ENCODE data around the gene ETV2.

The ETV2 gene

DNA sequence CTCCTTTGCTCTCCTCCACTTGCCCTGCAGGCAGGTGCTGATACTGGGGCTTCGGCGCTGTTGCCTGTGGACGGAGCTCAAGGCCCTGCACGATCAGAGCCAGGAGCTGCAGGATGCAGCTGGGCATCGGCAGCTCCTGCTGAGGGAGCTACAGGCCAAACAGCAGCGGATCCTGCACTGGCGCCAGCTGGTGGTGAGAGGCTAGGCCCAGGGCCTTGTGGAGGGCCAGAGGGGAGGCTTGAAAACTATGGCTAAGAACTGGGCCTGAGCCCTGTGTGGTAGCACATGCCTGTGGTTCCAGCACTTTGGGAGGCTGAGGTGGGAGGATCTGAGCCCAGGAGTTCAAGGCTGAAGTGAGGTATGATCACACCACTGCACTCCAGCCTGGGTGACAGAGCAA is 22.7 kb upstream of the ETV2 start:
- peaks cover 3% of the 10 kb centered on the region for H3K4me1 ChIP-seq (ENCODE audit: insufficient read depth, low read length)
- H3K27ac ChIP-seq (ENCODE audit: low read length): no peak overlapping the region
- peaks cover 52% of the 10 kb centered on the region for H3K36me3 ChIP-seq (ENCODE audit: insufficient read depth, low read length)
- H3K4me2 ChIP-seq (ENCODE audit: insufficient read depth, low read length): no peak overlapping the region
- no peak overlapping the region for H3K9ac ChIP-seq (ENCODE audit: low read depth, low read length)
- H3K4me3 ChIP-seq (ENCODE audit: low read depth in 1 of 2, low read length in 2 of 2): no peak overlapping the region
- no peaks in the 10 kb centered on the region for H3K27me3 ChIP-seq (ENCODE audit: insufficient read depth, low read length, poor library complexity)
- no peak overlapping the region for H2AFZ ChIP-seq (ENCODE audit: low read depth, low read length)
- H4K20me1 ChIP-seq (ENCODE audit: insufficient read depth, low read length): no peaks in the 10 kb centered on the region
- no peak for ATAC-seq (ENCODE audit: insufficient read depth, low read depth)
- TF ChIP-seq, protein P1, sequence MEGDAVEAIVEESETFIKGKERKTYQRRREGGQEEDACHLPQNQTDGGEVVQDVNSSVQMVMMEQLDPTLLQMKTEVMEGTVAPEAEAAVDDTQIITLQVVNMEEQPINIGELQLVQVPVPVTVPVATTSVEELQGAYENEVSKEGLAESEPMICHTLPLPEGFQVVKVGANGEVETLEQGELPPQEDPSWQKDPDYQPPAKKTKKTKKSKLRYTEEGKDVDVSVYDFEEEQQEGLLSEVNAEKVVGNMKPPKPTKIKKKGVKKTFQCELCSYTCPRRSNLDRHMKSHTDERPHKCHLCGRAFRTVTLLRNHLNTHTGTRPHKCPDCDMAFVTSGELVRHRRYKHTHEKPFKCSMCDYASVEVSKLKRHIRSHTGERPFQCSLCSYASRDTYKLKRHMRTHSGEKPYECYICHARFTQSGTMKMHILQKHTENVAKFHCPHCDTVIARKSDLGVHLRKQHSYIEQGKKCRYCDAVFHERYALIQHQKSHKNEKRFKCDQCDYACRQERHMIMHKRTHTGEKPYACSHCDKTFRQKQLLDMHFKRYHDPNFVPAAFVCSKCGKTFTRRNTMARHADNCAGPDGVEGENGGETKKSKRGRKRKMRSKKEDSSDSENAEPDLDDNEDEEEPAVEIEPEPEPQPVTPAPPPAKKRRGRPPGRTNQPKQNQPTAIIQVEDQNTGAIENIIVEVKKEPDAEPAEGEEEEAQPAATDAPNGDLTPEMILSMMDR (IDR thresholded peaks at IDR 0.05; ENCODE audit: borderline replicate concordance, extremely low read depth, low read length, poor library complexity, severe bottlenecking): no peak
- TF ChIP-seq EZH2 (IDR thresholded peaks at IDR 0.05; ENCODE audit: borderline replicate concordance, low read depth, low read length, severe bottlenecking): no peak
- H3K9me3 ChIP-seq (ENCODE audit: insufficient read depth, low read length, severe bottlenecking): no peaks in the 10 kb centered on the region
- no peak for DNase-seq
- H3K79me2 ChIP-seq (ENCODE audit: insufficient read depth, low read length): peaks cover 2% of the 10 kb centered on the region

DNA sequence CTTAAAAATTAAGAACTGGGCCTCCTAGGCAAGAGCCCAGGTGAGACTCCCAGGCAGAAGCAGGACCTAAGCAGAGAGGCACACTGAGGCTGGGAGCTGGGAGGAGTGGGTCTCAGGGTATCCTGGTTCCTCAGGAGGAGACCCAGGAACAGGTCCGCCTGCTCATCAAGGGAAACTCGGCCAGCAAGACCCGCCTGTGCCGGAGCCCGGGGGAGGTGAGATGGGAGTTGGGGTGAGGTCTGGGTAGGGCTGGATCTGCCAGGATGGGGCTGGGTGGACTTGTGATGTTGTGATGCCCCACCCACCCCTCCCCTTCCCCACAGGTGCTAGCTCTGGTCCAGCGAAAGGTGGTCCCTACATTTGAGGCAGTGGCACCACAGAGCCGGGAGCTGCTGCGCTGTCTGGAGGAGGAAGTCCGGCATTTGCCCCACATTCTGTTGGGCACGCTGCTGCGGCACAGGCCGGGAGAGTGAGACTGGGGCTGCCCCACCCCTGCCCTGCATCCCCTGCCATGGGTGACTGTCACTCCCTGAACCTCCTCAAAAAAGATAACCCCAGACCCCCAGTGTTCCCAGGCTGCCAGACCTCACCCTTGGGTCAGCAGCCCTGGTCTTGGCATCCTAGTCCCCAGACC is 22.1 kb upstream of the ETV2 start:
- no peak overlapping the region for H2AFZ ChIP-seq (ENCODE audit: low read depth, low read length)
- no peaks in the 10 kb centered on the region for H4K20me1 ChIP-seq (ENCODE audit: insufficient read depth, low read length)
- TF ChIP-seq, protein P1 (IDR thresholded peaks at IDR 0.05; ENCODE audit: borderline replicate concordance, extremely low read depth, low read length, poor library complexity, severe bottlenecking): no peak
- no peak for TF ChIP-seq EZH2 (IDR thresholded peaks at IDR 0.05; ENCODE audit: borderline replicate concordance, low read depth, low read length, severe bottlenecking)
- H3K36me3 ChIP-seq (ENCODE audit: insufficient read depth, low read length): peaks cover 49% of the 10 kb centered on the region
- ATAC-seq (ENCODE audit: insufficient read depth, low read depth): no peak
- no peak overlapping the region for H3K4me2 ChIP-seq (ENCODE audit: insufficient read depth, low read length)
- no peak for DNase-seq
- H3K4me3 ChIP-seq (ENCODE audit: low read depth in 1 of 2, low read length in 2 of 2): no peak overlapping the region
- H3K27ac ChIP-seq (ENCODE audit: low read length): no peak overlapping the region
- H3K79me2 ChIP-seq (ENCODE audit: insufficient read depth, low read length): no peaks in the 10 kb centered on the region
- H3K4me1 ChIP-seq (ENCODE audit: insufficient read depth, low read length): no peaks in the 10 kb centered on the region
- no peaks in the 10 kb centered on the region for H3K27me3 ChIP-seq (ENCODE audit: insufficient read depth, low read length, poor library complexity)
- no peak overlapping the region for H3K9ac ChIP-seq (ENCODE audit: low read depth, low read length)
- no peaks in the 10 kb centered on the region for H3K9me3 ChIP-seq (ENCODE audit: insufficient read depth, low read length, severe bottlenecking)

- H3K27me3 ChIP-seq (ENCODE audit: insufficient read depth, low read length, poor library complexity): no peaks in the 10 kb centered on the region
- H4K20me1 ChIP-seq (ENCODE audit: insufficient read depth, low read length): no peaks in the 10 kb centered on the region
- H3K27ac ChIP-seq (ENCODE audit: low read length): no peak overlapping the region
- no peak overlapping the region for H3K4me3 ChIP-seq (ENCODE audit: low read depth in 1 of 2, low read length in 2 of 2)
- H3K79me2 ChIP-seq (ENCODE audit: insufficient read depth, low read length): no peaks in the 10 kb centered on the region
- H2AFZ ChIP-seq (ENCODE audit: low read depth, low read length): no peak overlapping the region
- no peak for ATAC-seq (ENCODE audit: insufficient read depth, low read depth)
- H3K9me3 ChIP-seq (ENCODE audit: insufficient read depth, low read length, severe bottlenecking): no peaks in the 10 kb centered on the region
- TF ChIP-seq EZH2 (IDR thresholded peaks at IDR 0.05; ENCODE audit: borderline replicate concordance, low read depth, low read length, severe bottlenecking): no peak
- TF ChIP-seq, protein P1 (IDR thresholded peaks at IDR 0.05; ENCODE audit: borderline replicate concordance, extremely low read depth, low read length, poor library complexity, severe bottlenecking): no peak
- no peaks in the 10 kb centered on the region for H3K4me1 ChIP-seq (ENCODE audit: insufficient read depth, low read length)
- no peak overlapping the region for H3K4me2 ChIP-seq (ENCODE audit: insufficient read depth, low read length)
- H3K9ac ChIP-seq (ENCODE audit: low read depth, low read length): no peak overlapping the region
- no peak for DNase-seq
- H3K36me3 ChIP-seq (ENCODE audit: insufficient read depth, low read length): peaks cover 43% of the 10 kb centered on the region
Measured at GRCh38 chr19:35620001-35620400, 21.5 kb upstream of the ETV2 start.
